Duodenal mucosa (tissue), 2 donors: ENCODE data around the gene CLECL1.
"Not testable (repeated sequence)": the region's sequence is repeated elsewhere in the genome, so short reads cannot be mapped to it uniquely, and the experiment has no call there.

Source experiments
- H3K27ac ChIP-seq: one replicate; pipeline ENCODE4 v1.7.0; 2013; ENCODE audit warnings: low read depth, low read length
- H3K27me3 ChIP-seq, 2 donors: one replicate each; pipeline ENCODE4 v1.7.0; 2013; ENCODE audit warnings: low read length in 2 of 2, control low read depth in 1 of 2; ENCODE audit not compliant: insufficient read depth in 2 of 2, control insufficient read depth in 1 of 2
- H3K36me3 ChIP-seq, 2 donors: one replicate each; pipeline ENCODE4 v1.7.0; 2013; ENCODE audit warnings: low read length in 2 of 2, control low read depth in 1 of 2; ENCODE audit not compliant: insufficient read depth in 2 of 2, control insufficient read depth in 1 of 2
- H3K4me1 ChIP-seq, 2 donors: one replicate each; pipeline ENCODE4 v1.7.0; 2013; ENCODE audit warnings: low read length in 2 of 2, control low read depth in 1 of 2; ENCODE audit not compliant: insufficient read depth in 2 of 2, control insufficient read depth in 1 of 2
- H3K4me3 ChIP-seq, 2 donors: one replicate each; pipeline ENCODE4 v1.7.0; 2013; ENCODE audit warnings: low read length in 2 of 2, low read depth in 1 of 2
- H3K9ac ChIP-seq, 2 donors: one replicate each; pipeline ENCODE4 v1.7.0; 2013; ENCODE audit warnings: low read length in 2 of 2, low read depth in 1 of 2
- H3K9me3 ChIP-seq, 2 donors: one replicate each; pipeline ENCODE4 v1.7.0; 2013; ENCODE audit warnings: low read length in 2 of 2, control low read depth in 1 of 2; ENCODE audit not compliant: control insufficient read depth in 1 of 2

CLECL1 gene

GRCh38 chr12:9738905-9739304 is 6.0 kb upstream of the CLECL1 start:
- H3K27me3 ChIP-seq, H3K9me3 ChIP-seq, H3K36me3 ChIP-seq, H3K4me1 ChIP-seq, H3K27ac ChIP-seq, H3K9ac ChIP-seq, H3K4me3 ChIP-seq: not testable (repeated sequence)

GRCh38 chr12:9736936-9737705 is 4.2 kb upstream of the CLECL1 start:
- H3K36me3 ChIP-seq, result no peaks in the 10 kb centered on the region
- no peaks in the 10 kb centered on the region for H3K9me3 ChIP-seq
- H3K27me3 ChIP-seq, result no peaks in the 10 kb centered on the region
- H3K9ac ChIP-seq, result no peak overlapping the region
- no peak overlapping the region for H3K27ac ChIP-seq
- H3K4me3 ChIP-seq, result no peak overlapping the region
- peaks cover 0 to 8% of the 10 kb centered on the region in 2 donors for H3K4me1 ChIP-seq

GRCh38 chr12:9735601-9736000 is 2.7 kb upstream of the CLECL1 start:
- Histone ChIP-seq H3K36me3 (no peaks in the 10 kb centered on the region), H3K9me3 (no peaks in the 10 kb centered on the region), H3K27ac (no peak overlapping the region), H3K4me1 (peaks cover 0 to 8% of the 10 kb centered on the region in 2 donors), H3K9ac (no peak overlapping the region), H3K27me3 (no peaks in the 10 kb centered on the region), H3K4me3 (no peak overlapping the region)

GRCh38 chr12:9731797-9732196 is 1.1 kb downstream of the CLECL1 start:
- peak overlapping the region in 1 of 2 donors; percentile 18 for H3K9ac ChIP-seq
- H3K36me3 ChIP-seq, result no peaks in the 10 kb centered on the region
- H3K4me1 ChIP-seq, result peaks cover 0 to 6% of the 10 kb centered on the region in 2 donors
- H3K9me3 ChIP-seq, result no peaks in the 10 kb centered on the region
- no peak overlapping the region for H3K27ac ChIP-seq
- no peaks in the 10 kb centered on the region for H3K27me3 ChIP-seq
- H3K4me3 ChIP-seq, result peak overlapping the region in 1 of 2 donors; percentile 29

- no peaks in the 10 kb centered on the region for H3K9me3 ChIP-seq
- H3K4me3 ChIP-seq, result no peak overlapping the region
- H3K27me3 ChIP-seq, result no peaks in the 10 kb centered on the region
- peaks cover 0 to 2% of the 10 kb centered on the region in 2 donors for H3K4me1 ChIP-seq
- peak overlapping the region; percentile 2 to 18 for H3K9ac ChIP-seq
- H3K36me3 ChIP-seq, result no peaks in the 10 kb centered on the region
- H3K27ac ChIP-seq, result no peak overlapping the region
These were observed 1.5 kb downstream of the CLECL1 start for GRCh38 chr12:9731393-9731792.

GRCh38 chr12:9730591-9730990 is 2.3 kb downstream of the CLECL1 start:
- Histone ChIP-seq H3K4me3 (no peak overlapping the region), H3K36me3 (no peaks in the 10 kb centered on the region), H3K27me3 (no peaks in the 10 kb centered on the region), H3K4me1 (no peaks in the 10 kb centered on the region), H3K9me3 (no peaks in the 10 kb centered on the region), H3K9ac (no peak overlapping the region), H3K27ac (no peak overlapping the region)

- H3K4me1 ChIP-seq, result no peaks in the 10 kb centered on the region
- H3K9ac ChIP-seq, result no peak overlapping the region
- H3K27me3 ChIP-seq, result no peaks in the 10 kb centered on the region
- no peak overlapping the region for H3K27ac ChIP-seq
- no peak overlapping the region for H3K4me3 ChIP-seq
- no peaks in the 10 kb centered on the region for H3K9me3 ChIP-seq
- no peaks in the 10 kb centered on the region for H3K36me3 ChIP-seq
These were observed 2.9 kb downstream of the CLECL1 start for GRCh38 chr12:9730011-9730410.

GRCh38 chr12:9729082-9729481 is 3.8 kb downstream of the CLECL1 start:
- no peak overlapping the region for H3K27ac ChIP-seq
- no peak overlapping the region for H3K9ac ChIP-seq
- H3K27me3 ChIP-seq, result no peaks in the 10 kb centered on the region
- H3K36me3 ChIP-seq, result no peaks in the 10 kb centered on the region
- no peak overlapping the region for H3K4me3 ChIP-seq
- no peaks in the 10 kb centered on the region for H3K4me1 ChIP-seq
- H3K9me3 ChIP-seq, result no peaks in the 10 kb centered on the region

- Histone ChIP-seq H3K27ac (no peak overlapping the region), H3K9ac (no peak overlapping the region), H3K4me3 (no peak overlapping the region), H3K4me1 (no peaks in the 10 kb centered on the region), H3K36me3 (no peaks in the 10 kb centered on the region), H3K9me3 (no peaks in the 10 kb centered on the region), H3K27me3 (no peaks in the 10 kb centered on the region)
These were observed 5.1 kb downstream of the CLECL1 start for GRCh38 chr12:9727813-9728212.

- H3K4me3 ChIP-seq, result no peak overlapping the region
- no peak overlapping the region for H3K27ac ChIP-seq
These were observed 7.6 kb downstream of the CLECL1 start for GRCh38 chr12:9725213-9725870.

More at GRCh38 chr12:9725213-9725870, 7.6 kb downstream of the CLECL1 start:
- no peaks in the 10 kb centered on the region for H3K9me3 ChIP-seq
- H3K27me3 ChIP-seq, result no peaks in the 10 kb centered on the region
- no peaks in the 10 kb centered on the region for H3K36me3 ChIP-seq
- H3K4me1 ChIP-seq, result no peaks in the 10 kb centered on the region
- no peak overlapping the region for H3K9ac ChIP-seq
